HG03378 (cell line): ENCODE results near the gene EGLN3.
"Not testable (repeated sequence)": the region's sequence is repeated elsewhere in the genome, so short reads cannot be mapped to it uniquely, and the experiment has no call there.

Experiments used
- ATAC-seq: cut with Tn5 transposase; IDR thresholded peaks from one replicate; pipeline ENCODE4 v1.9.1; 2021; ENCODE audit warnings: mild to moderate bottlenecking, moderate library complexity; ENCODE audit not compliant: unreplicated experiment

Gene EGLN3

GRCh38 chr14:33962466-33962865, 11.6 kb upstream of the EGLN3 start:
- not testable (repeated sequence) for ATAC-seq

DNA sequence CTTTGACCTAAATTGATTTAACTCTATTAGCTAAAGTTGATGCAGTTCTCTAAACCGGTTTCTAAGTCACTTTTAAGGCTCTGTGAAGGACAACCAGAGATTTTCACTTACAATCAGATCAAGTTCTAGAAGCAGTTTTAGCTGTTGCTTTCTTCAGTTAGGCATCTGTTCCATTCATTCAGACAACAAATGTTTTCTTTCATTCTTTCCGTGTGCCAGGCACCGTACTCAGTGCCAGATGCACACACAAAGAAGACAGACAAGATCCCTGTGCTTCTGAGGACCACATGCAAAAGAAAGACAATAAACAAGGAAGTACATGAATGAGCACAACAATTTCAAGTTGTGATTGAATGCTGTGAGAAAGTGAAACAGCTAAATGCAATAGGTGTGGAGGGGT, 11.1 kb upstream of the EGLN3 start:
- no peak for ATAC-seq

DNA sequence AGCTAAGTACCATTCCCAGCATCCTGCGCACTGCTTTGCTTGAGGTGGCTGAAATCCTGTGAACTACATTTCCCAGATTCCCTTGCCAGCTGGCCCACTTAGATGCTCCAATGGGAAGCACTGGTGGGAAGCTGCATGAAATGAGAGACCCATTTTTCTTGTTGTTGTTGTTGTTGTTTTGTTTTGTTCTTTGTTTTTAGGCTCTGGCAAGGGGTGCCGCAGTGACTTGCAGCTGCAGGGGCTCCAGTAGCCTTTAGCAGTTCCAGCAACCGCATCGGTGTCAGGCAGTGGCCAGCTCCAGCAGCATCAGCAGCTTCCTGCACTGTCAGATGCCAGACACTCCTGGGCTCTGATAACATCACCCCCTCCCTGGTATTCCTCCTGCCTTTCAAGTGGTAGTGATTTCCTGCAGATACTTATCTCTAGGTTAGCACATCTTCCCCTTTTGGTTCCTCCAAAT, 8.8 kb upstream of the EGLN3 start:
- ATAC-seq: no peak

GRCh38 chr14:33958605-33959226, 7.8 kb upstream of the EGLN3 start:
- ATAC-seq: no peak

GRCh38 chr14:33957993-33958392, 7.1 kb upstream of the EGLN3 start:
- no peak for ATAC-seq

GRCh38 chr14:33957299-33957698, 6.4 kb upstream of the EGLN3 start:
- ATAC-seq: no peak

DNA sequence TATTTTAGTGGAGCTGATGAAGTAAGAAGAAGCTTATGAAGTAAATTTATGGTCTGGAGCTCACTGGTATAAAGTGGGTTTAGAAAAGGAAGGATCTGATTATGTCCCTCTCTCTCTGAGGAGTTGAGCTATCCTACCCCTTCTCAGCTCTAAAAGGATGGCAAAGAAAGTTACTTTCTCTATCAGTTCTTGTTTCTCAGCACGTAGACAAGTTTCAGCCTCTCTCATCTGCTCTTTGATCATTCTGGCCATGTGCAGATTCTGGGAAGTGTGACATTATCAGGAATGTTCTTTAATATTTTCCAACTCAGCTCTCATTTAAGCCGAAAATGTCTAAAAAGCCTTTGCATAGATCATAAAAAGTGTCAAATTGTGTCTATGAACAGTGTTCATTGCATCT, 5.8 kb upstream of the EGLN3 start:
- ATAC-seq: peak; percentile 47

- no peak for ATAC-seq
These were observed 3.2 kb upstream of the EGLN3 start for GRCh38 chr14:33954016-33954598.

- ATAC-seq: no peak
These were observed 1.7 kb upstream of the EGLN3 start for GRCh38 chr14:33952541-33952940.

GRCh38 chr14:33951183-33951840, 438 bp upstream of the EGLN3 start:
- ATAC-seq: no peak

GRCh38 chr14:33949411-33949893, 1.4 kb downstream of the EGLN3 start:
- no peak for ATAC-seq

GRCh38 chr14:33948869-33949408, 1.9 kb downstream of the EGLN3 start:
- no peak for ATAC-seq

DNA sequence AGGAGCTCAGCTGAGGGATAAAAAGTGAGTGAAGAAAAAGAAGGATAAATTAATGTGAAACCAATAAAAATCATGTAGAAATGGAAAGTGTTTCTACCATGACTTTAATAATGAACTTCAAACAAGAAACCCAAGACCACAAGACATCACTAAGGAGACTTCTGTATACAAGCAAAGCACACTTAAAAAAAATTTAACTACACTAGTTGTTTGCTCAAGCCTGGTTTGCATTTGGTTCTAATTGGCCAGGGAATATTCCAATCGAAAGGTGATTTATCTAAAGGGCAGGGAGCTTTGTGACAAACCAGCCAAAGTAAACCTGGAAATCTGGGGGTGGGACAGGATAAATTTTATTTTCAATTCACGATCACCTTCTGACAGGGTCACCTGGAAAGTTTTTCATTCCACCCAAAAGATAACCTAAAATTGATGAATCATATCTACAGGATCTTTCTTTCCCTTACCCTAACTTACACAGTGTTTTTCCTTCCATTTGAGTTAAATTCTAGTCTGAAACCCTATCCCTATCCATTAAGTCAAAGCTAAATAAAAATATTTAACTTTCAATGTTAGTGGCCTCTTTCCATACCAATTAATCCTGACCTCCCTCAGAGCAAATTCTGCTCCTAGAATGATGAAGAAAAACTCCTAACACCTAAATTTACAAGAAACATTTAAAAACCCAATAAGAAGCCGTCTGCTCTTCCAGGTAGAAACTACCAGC, 2.6 kb downstream of the EGLN3 start:
- no peak for ATAC-seq

DNA sequence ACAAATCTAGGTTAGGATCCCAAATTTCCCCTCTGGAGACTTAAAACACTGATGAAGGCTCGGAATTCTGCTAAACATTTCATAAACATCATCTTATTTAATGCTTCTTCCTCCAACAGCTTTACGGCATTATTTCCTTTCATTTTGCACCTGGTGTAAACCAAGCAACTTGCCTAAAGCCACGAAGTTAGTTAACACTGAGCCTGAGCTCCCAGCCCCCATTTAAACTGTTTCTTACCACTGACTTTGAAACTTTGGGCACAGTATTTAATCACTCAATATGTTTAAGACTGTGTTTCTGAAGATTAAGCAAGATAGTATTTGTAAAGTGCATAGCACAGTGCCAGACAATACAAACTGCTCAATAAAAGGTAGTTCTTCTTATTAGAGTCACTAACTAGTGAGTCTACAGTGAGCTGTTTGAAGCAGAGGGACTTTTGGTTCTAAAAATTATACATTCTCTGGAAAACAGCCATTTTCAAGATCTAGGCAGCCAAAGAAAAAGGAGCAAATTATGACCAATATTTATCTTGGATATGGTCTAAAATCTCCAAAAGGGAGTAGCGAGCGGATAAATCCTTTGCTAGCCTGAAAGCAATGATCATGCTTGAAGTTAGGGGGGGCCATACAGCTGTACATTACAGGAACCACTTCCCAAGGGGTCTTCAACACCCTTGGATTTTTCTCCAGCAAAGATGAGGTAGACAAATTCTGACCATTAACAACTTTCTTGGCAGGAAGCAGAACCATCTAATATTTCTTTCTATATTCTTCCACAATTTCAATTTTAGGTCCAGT, 4.0 kb downstream of the EGLN3 start:
- ATAC-seq: no peak

DNA sequence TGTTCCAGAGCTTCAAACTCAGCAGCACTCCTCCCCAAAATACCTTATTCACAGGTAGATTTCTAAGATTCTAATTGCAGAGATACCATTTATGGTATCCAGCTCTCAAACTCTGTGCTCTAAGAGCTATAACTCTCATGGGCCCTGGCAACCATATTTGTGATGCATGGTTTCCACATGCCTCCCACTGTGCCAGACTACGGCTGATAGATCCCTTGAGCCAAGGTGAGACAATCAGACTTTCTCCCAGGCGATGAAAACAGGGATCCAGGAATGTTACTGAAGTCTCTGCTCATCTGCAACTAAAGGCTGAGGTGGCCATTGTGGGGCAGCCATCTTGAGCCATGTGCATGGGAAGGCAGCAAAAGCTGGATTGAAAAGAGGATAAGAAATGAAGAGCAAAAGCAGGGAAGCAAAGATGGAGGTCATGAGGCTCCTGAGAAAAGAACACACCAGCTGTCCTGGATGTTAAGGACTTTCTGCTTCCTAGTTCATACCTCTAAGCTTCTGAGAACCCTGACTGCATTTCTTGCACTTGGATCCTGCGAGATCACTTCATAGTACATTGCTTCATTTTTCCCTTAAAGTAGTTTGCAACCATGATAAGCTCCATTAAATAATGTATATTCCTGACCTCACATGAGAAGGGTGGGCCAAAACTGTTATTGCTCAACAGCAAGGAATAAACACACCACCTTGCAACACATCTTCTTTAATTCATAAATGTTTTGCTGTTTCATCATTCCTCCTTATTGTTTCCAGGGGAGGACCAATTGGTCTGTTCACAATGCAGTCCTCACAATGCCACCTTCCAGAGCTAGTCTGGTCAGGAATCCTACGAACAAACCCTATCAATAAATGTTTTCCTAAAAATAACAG, 5.4 kb downstream of the EGLN3 start:
- no peak for ATAC-seq

- no peak for ATAC-seq
These were observed 7.6 kb downstream of the EGLN3 start for GRCh38 chr14:33943096-33943883.

GRCh38 chr14:33941718-33942117, 9.2 kb downstream of the EGLN3 start:
- no peak for ATAC-seq

DNA sequence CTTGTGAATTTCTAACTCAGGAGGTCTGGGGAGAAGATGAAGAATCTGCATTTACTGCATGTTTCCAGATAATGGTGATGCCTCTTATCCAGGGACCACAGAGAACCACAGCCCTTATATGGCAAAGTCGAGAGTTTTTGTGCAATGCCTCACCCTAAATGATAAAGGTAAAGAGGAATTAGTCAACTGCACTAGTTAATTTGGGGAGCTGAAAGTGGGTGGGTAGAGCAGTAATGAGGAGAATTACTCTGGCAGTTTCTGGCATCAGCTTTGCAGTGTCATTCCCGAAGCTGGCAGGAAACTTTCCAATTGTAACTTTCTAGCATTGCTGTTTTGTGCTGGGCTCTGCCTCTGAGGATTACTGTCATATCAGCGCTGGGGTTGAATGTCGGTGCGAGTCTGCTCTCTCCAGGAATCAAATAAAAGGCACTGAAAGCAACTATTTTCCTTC, 10.3 kb downstream of the EGLN3 start:
- no peak for ATAC-seq
